Hindlimb muscle (tissue), 1 donor: ENCODE measurements around the gene HLA-DRB1. TPM values are rescaled to one million over a fixed set of nuclear protein-coding genes. Genes with fewer than 3 reads are reported as not detected.
A peak's percentile ranks its signal among the peaks of the same experiment; 100 is the strongest.
"Not testable (repeated sequence)": the region's sequence is repeated elsewhere in the genome, so short reads cannot be mapped to it uniquely, and the experiment has no call there.

ENCODE experiments used
- DNase-seq: peaks from one replicate; pipeline ENCODE4 v3.0.0-alpha.2; 2013
- polyA plus RNA-seq: library from polyadenylated mRNA; unstranded; fragments of 120-200 nt; gene quantifications from one replicate; pipeline ENCODE4 v1.2.1, GENCODE V29; 2013; ENCODE audit not compliant: insufficient read length

The HLA-DRB1 gene
- 20.5 TPM for polyA plus RNA-seq

DNA sequence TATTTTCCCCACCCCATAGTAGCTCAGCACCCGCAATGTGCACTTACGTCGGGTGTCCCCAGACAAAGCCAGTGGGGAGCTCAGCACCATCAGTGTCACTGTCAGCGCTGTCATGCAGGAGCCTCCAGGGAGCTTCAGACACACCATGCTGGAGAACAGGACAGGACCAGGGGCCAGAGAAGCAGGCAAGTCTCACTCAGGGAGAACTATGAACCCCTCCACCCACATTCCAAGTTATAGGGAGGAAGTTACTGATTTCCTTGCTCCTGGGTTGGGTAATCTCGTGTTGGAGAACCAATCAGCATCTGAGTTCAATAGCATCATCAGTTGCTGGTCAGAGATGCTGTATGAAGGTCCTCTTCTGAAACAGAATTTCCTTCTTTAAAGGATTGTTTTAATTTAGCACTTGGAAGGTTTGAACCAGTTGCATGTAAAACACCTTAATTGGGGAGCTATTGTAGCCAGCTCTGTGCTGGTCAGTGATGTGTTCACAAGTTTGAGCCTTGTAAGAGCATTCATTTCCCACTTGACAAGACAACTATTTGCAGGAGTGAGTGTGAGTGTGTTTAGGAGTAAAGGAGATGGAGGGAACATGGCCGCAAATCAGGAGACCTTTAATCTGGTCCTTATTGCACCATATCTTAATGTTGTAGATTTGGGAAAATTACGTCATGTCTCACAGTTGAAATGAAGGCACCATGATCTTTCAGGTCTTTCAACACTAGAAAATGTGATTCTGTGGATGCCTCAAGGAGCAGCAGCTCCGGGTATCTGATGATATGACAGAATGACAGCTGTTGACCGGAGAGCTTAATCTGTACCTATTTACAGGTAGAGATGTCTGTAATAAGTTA is at the start of gene HLA-DRB1:
TSS of gene HLA-DRB1 (minus strand) at position 253 of the 854 bp plus-strand sequence. CDS start at position 147, 106 bp downstream.
- DNase-seq, result no peak

DNA sequence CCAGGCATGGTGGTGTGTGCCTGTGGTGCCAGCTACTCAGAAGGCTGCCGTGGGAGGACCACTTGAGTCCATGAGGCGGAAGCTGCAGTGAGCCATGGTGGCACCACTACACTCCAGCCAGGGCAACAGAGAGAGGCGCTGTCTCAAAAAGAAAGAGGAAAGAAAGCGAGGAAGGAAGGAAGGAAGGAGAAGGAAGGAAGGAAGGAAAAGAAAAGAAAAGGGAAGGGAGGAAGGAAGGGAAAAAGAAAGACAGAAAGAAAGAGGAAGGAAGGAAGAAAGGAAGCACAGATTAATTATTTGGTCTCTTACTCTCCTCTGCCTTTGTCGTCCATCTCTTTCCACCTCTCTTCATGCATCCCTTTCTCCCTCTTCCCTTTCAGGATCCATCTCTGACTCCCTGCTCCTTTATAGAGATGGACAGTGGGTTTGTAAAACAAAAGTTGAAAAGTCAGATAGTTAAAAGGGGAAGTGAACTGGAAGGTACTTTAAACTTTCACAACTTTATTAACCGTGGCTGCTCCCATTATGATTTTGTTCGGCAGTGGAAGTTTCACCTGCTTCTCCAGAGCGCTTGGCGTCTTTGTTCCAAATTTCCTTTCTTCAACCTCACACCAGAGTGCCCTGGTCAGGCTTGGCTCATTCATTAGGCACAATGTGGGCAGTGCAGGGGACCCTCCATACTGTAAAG is 49.0 kb upstream of the HLA-DRB1 start:
- DNase-seq, result no peak

DNA sequence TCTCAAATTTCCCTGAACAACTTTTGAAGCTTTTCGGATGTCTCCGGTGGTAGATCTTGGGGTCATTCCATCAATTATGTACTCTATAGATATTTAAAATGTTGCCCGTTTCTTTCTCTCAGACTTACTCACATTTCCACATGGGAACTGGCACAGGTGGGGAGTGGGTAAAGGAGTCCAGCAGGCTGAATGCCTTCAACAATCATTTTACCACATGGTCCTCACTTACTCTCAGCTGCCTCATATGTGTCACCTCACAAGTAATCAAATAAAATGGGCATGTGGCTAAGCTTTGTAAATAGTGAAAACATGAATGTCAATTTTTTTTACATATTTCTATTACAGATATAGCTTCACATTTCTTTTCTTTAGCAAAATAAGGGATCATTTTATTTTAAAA is 48.2 kb upstream of the HLA-DRB1 start:
- DNase-seq, result no peak

DNA sequence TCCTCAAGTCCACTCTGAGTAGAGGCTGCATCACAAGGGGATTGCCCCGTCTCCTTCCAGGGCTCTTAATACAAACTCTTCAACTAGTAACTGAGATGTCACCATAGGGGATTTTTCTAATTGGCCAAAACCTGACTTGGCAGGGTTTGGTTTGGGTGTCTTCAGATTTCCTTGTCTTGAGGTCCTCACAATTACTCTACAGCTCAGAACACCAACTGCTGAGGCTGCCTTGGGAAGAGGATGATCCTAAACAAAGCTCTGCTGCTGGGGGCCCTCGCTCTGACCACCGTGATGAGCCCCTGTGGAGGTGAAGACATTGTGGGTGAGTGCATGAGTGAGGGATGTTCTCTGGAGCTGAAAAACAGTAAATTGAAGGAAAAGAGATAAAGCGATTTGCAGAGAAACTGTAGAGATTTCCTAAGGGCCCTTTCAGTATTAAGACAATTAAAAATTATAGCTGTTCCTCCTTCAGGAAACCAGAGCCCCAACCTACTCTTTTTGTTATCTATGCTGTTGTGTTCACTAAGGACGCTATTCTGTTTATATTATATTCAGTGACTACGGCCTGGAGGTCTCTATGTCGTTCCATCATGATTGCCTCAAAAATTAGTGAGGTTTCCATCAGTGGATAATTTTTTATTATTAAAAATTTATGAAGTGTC is 47.7 kb upstream of the HLA-DRB1 start, which contains the start of gene HLA-DQA1:
TSS of gene HLA-DQA1 (plus strand) at position 188 of the 662 bp plus-strand sequence. CDS start at position 241, 53 bp downstream.
- DNase-seq, result no peak

DNA sequence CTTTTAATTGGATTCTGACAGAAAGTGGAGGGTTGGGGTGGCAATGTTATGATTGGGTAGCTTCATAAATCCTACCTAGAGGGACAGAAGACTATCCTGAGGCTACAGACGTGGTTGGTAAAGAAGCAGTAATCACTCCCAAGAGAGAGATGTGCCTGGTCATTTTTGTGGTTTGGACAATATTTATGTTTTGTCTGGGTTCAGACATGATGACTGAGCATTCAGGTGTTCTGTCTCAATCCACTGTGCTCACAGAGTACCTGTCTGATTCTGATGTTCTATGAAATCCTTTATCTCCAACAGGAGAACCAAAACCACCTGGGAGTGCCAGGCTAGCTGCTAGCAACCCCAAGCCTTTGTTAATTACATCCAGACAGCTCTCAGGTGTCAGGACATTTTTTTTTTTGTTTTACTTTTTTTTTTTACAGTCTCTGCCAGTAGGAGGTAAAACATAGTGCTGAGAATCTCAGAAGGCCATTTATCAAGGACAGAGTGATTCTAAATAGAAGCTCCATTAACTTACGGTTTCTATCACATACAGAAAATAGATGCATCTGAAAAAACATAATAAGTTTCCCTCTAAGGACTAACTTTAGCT is 46.0 kb upstream of the HLA-DRB1 start:
- DNase-seq, result no peak

DNA sequence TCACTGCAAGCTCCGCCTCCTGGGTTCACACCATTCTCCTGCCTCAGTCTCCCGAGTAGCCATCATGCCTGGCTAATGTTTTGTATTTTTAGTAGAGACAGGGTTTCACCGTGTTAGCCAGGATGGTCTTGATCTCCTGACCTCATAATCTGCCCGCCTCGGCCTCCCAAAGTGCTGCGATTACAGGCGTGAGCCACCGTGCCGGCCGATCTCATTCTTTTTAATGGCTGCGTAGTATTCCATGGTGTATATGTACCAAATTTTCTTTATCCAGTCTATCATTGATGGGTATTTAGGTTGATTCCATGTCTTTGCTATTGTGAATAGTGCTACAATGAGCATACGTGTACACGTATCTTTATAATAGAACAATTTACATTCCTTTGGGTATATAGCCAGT is 40.1 kb upstream of the HLA-DRB1 start:
- not testable (repeated sequence) for DNase-seq

DNA sequence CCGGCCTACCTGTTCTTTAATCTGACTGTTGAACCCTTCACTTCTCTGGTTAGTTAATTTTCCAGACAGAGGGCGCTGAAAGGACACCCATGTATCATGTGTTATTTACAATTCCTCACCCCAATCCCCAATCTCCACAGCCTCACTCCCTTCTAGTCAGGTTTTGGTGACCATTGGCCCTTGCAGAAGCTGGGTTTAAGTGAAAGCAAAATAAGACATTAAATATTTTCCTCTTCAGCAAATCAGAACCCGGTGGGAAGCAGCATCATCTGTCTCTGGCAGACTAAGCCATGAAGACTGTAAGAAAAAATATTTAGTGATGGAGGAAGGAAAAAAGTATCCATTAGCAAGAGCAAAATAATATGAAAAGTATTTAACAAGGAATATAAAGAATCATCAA is 38.2 kb upstream of the HLA-DRB1 start:
- no peak for DNase-seq

DNA sequence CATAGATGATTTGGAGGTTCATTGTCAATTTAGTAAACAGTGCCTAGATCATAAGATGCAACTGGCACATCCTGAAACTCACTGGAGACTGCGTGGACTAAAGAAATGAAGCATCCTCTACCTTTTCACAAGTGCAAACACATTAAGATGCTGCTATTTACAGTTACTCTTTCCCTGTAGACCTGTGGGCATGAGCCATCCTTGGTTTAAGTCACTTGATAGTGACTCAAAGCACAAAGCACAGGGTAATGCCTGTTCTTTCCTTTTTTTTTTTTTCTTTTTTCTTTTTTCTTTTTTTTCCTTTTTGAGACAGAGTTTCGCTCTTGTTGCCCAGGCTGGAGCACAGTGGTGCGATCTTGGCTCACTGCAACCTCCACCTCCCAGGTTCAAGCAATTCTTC is 37.6 kb upstream of the HLA-DRB1 start:
- no peak for DNase-seq

DNA sequence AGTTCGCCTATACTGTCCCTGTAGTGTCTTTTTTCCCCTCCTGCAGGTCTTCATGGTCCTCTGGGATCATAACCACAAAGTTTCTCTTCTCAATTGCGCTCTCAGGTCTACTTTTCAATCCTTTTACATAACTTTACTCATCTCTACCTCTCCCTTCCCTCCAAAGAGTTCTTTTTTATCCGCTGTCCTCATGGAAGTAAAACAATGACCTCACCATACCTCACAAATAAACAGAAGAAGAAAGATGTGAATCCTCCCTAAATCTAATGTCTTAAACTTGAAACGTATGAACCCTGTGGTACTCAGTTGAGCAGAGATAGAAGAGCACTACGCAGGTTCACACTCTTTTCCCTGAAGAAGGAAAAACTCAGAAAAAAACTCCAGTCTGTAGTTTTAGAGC is 35.5 kb upstream of the HLA-DRB1 start:
- no peak for DNase-seq

DNA sequence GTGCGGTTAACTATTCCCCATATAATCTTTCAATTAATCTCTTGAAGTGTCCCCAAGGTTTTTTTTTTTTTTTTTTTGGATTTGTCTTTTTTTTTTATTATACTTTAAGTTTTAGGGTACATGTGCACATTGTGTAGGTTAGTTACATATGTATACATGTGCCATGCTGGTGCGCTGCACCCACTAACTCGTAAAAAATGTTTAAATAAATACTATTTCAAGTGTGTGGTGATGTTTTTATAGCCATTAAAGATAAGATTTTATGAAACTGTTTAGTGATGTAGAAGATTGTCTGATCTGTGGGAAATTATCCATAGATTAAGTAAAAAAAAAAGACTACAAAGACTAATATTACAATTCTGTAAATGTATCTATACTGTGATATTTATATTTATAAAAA is 34.9 kb upstream of the HLA-DRB1 start:
- DNase-seq, result no peak

DNA sequence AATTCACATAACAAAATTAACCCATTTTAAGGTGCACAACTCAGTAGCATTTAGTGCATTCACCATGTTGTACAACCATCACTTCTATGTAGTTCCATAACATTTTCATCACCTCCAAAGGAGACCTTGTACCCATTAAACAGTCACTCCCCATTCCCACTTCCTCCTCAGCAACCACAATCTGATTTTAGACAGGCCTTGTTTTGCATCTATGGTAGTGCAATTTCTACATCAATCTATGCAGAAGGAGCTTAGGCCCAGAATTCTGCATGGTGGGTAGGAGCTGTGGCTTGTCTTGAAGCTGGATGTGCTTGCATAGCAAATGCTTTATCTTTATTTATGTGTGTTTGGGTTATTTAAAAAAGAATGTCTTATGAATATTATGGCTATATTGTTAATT is 34.0 kb upstream of the HLA-DRB1 start:
- DNase-seq, result no peak

DNA sequence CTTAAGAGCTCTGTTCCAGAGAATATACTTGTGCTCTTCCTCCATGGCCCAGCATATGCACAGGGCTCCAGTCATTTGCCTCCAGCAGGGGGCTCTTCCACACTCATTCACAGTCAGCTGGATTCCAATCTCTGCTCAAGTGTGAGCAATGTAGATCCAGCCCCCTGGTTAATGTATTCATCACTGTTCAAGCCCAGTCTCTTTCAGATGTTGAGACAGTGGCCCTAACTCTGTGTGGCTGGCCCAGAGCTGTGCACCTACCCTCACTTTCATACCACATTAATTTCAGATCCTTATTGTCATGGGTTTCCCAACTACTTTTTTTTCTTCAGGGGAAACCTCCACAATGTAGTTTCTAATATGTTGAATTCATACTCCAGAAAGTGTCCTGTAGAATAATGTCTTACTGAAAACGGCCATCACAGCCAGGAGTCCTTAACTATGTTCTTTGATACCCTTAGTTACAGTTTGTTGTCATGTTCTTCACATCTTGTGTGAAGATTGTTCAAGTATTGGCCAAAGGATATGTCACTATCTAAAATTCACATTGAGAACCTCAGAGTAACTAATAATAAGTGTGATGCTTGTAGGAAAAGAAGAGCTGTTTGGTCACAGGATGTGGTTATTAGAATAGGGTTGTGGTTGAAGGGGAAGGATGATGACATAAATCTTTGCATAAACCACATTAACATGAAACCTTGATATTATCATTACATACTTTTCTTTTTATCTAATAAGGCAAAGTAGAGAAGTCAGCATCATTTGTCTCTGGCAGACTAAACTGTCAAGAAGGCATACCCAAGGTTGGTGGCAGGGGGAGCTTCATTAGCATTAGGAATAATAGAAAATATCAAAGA is 33.1 kb upstream of the HLA-DRB1 start:
- DNase-seq, result no peak

DNA sequence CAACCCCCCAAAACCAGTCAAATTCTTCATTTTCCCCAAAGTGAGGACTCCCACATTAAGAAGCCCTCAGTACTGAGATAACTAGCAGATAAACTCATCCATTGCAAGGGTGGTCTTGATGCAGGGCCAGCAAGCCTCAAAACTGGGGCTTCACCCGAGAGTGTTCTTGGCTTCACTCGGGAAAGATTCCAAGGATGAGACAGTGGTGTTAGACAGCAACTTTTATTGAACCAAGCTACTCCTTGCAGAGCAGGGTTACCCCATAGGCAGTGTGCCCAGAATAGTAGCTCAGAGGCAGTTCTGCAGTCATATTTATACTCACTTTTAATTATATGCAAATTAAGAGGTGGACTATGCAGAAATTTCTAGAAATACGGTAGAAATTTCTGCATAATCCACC is 31.7 kb upstream of the HLA-DRB1 start:
- no peak for DNase-seq

DNA sequence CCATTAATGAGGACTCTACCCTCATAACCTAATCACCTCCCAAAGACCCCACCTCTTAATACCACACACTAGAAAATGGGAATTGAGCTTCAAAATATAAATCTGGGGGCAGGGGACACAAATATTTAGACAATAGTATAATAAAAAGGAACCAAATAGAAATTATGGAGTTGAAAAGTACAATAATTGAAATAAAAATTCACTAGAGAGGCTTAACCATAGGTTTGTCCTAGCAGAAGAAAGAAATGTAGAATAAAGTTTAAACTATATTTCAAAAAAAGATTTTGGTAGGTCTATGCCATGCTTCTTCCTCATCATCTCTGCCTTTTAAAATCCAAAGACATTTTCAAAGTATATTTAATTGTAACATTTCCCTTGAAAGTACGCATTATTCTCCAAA is 28.1 kb upstream of the HLA-DRB1 start:
- DNase-seq, result no peak

DNA sequence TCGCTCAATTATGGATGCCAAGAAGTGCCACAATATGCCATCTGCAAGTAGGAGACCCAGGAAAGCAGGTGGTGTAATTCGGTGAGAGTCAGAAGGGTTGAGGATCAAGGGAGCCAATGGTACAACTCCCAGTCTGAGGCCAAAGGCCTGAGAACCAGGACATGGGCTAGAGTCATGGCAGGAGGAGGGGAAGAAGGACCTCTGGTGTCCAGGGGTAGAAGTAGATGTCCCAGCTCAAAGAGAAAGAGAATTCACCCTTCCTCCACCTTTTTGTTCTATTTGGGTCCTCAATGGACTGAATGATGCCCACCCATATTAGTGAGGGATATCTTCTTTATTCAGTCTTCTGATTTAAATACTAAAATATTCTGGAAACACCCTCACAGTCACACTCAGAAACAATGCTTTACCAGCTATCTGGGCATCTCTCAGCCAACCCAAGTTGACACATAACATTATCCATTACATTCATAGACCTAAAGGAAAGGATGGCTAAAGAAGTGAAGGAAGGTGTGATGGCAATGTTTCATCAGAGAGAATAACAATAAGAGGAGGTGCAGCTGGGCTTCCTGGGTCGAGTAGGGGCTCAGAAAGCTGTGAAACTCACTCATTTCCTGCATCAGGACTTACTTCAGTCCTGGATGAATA is 26.4 kb upstream of the HLA-DRB1 start:
- DNase-seq, result no peak

DNA sequence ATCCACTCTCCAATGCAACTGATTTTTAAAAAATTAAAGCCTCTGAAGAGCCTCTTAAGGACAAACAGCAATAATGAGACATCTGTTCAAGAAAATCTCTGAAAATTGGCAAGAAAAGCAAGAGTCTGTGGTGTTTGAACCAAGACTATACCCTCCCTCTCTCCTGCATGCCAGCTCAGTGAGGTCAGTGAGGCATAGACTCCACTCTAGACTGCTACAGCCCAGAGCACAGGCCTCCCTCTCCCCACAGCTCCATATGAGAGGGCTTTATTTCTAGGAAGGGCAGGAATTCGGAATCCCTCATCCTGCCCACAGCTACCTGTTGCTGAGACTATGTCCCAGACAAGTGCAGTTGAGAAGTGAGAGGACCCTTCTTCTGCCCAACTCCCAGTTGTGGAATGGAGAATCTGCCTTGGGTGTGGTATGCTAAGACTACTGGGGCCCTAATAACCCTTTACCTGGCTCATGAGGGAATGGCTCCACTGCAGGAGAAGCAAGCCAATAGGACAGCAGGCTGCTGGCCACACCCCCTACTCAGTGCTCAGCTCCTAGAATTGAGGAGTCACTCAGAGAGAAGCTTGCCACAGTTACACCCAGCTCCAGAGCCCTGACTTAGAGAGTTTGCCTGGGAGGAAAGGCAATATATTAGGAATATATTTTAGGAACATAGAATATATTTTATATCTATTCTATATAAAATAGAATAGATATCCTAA is 24.9 kb upstream of the HLA-DRB1 start:
- DNase-seq, result no peak

DNA sequence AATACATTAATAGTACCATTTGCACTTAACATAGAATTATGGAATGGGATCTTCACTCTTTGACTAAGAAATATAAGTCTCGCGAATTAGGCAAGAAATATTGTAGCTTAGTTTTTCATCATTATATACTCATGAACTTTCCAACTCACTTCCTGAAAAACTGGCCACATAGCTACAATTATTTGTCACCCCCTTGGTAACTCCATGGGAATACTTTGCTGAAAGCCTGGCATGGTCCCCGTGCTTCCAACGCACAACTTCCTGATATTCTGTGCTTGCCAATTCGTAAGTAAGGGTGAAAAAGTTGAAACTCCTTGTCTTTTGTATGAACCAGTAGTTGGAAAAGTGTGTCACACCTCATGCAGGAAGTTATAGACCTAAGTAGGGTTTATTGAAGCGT is 23.8 kb upstream of the HLA-DRB1 start:
- DNase-seq, result no peak

DNA sequence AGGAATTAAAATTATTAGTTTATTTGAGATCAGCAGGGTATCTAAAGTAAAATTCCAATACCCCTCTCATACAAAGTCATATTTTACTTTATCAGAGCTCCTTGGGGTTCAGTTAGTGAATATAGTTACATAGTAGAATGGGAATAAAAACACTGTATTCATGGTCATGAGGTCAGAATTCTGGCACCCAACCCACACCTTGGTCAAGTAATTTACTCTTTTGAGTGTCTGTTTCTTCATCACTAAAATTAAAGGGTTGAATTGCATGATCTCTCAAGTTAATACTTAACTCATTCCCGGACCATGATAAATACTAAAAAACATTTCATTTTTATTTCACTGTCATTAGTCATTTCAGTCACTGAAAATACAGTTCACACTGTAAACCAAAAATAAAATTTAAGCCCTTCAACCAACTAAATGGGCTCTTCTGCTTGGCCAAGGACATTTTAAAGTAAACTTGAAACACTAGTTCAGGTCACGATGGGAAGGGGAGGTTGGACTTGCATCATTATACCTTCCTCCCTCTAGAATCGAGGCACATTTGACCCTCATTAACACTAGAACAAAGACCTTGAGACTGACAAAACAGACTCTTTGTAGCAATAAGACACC is 21.1 kb upstream of the HLA-DRB1 start:
- no peak for DNase-seq

DNA sequence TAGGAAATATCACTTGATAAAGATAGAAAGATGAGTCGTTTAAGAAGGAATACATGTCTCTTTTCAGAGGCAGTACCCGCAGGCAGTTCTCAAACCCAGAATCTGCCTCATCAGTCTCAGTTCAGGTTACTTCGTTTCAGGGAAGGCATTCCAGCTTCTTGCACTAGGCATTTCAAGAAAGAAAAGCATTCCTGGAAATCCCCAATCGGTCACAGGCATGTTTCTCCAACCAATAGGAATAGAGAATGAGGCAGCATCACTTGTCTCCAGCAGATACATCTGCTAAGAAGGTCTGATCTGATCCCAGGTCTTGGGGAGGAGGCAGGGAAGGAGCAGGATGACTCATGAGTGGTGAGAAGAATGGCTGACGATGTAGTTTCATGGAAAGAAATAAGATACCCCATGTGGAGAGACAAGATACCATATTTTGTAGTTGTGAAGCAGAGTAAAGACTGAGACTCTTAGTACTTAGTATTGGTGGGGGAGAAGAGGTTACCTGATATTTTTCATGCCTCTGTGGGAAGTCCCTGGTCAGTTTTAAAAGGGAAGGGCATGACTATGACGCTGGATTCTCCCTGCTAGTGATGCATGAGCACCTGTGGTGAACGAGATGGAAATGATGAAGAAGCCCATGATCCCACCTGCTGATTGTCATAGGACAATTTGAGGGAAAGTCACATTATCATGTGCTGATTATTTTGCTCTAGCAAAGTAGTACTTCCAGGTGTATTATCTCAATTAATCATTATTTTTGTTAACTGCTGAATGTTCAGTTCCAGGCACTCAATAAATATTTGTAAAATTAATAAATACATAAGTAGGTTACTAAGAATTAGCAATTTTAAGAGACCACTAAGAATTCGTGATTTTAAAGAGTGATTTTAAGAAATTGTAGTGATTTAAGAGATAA is 20.3 kb upstream of the HLA-DRB1 start:
- peak; percentile 61 for DNase-seq
